SJSA1 (cell line): Measurements from ENCODE around the gene IQCE. TPM values are rescaled to one million over a fixed set of nuclear protein-coding genes. Genes with fewer than 3 reads are reported as not detected.

Experiments
- DNase-seq, 2 experiments: peaks; one replicate each; pipeline ENCODE4 v3.0.0-alpha.2; 2015 to 2020; ENCODE audit warnings: low spot score in 2 of 2, low read depth in 1 of 2
- H3K27ac ChIP-seq: fragments of 250-450 bp; sonication (Bioruptor Pico); 2 replicates; pipeline ENCODE4 v1.5.1; 2020; ENCODE audit warnings: mild to moderate bottlenecking, moderate library complexity
- H3K27me3 ChIP-seq: fragments of 250-450 bp; sonication (Bioruptor Pico); replicated peaks from 2 replicates; pipeline ENCODE4 v1.5.1; 2020; ENCODE audit warnings: mild to moderate bottlenecking, moderate library complexity
- H3K36me3 ChIP-seq: fragments of 250-450 bp; sonication (Bioruptor Pico); 2 replicates; pipeline ENCODE4 v1.5.1; 2020; ENCODE audit warnings: mild to moderate bottlenecking
- H3K4me1 ChIP-seq: fragments of 250-450 bp; sonication (Bioruptor Pico); replicated peaks from 2 replicates; pipeline ENCODE4 v1.6.1; 2021; ENCODE audit warnings: mild to moderate bottlenecking
- H3K4me3 ChIP-seq: fragments of 250-450 bp; sonication (Bioruptor Pico); 2 replicates; pipeline ENCODE4 v1.5.1; 2020; ENCODE audit warnings: mild to moderate bottlenecking
- H3K9me3 ChIP-seq: fragments of 250-450 bp; sonication (Bioruptor Pico); replicated peaks from 2 replicates; pipeline ENCODE4 v1.5.1; 2020; ENCODE audit warnings: mild to moderate bottlenecking
- total RNA-seq: library from RNA; depleted of rRNA; stranded (reverse); fragments of >200 nt; shearing (Covaris generic); gene quantifications from 2 replicates; pipeline ENCODE4 v1.2.3, GENCODE V29; 2014; rRNA removed

The IQCE gene, protein sequence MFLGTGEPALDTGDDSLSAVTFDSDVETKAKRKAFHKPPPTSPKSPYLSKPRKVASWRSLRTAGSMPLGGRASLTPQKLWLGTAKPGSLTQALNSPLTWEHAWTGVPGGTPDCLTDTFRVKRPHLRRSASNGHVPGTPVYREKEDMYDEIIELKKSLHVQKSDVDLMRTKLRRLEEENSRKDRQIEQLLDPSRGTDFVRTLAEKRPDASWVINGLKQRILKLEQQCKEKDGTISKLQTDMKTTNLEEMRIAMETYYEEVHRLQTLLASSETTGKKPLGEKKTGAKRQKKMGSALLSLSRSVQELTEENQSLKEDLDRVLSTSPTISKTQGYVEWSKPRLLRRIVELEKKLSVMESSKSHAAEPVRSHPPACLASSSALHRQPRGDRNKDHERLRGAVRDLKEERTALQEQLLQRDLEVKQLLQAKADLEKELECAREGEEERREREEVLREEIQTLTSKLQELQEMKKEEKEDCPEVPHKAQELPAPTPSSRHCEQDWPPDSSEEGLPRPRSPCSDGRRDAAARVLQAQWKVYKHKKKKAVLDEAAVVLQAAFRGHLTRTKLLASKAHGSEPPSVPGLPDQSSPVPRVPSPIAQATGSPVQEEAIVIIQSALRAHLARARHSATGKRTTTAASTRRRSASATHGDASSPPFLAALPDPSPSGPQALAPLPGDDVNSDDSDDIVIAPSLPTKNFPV
- total RNA-seq = 10.9 and 16.1 TPM in 2 replicates

- Histone ChIP-seq H3K4me1 (peaks cover 23% of the 10 kb centered on the region), H3K4me3 (peak within 1 kb of the TSS; percentile 98), H3K9me3 (peaks cover 4% of the 10 kb centered on the region; the same call in 1 of the 2 replicates), H3K27ac (peak within 1 kb of the TSS; percentile 41), H3K27me3 (no peaks in the 10 kb centered on the region), H3K36me3 (peaks cover 13% of the 10 kb centered on the region)
- DNase-seq = peak; percentile 84 to 94
Observed at GRCh38 chr7:2558629-2559282, at the start of gene IQCE. IQCE (plus strand) TSS chr7:2558979; CDS start chr7:2559182, 203 bp downstream.

DNA sequence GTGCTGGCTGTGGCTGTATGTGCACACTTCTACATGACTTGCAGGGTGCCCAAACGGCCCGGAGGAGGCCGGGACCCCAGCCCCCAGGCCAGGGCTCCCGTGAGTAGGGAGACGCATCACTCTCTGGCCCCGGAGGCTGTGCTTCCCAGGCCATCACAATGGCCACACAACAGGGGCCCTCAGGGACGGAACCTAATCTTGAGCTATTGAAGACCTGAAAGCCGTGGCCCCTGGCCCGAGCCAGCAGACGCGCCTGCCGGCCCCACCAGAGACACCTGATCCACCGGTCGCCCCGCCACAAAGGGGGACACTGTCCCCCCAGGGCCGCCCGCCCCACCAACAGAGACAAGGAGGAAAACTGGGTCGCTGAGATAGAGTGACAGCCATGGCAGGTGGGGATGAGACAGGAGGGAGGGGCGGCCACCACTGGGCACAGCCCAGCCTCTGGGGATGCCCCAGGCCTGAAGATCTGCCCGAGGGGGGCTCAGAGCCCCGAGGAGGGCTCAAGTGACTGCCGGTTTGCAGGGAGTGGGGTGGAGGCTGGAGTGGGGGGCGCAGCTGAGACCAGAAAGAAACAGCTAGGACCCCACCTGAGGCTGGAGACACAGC lies 49.4 kb upstream of the IQCE start:
- Histone ChIP-seq H3K4me3 (no peak overlapping the region), H3K9me3 (no peaks in the 10 kb centered on the region), H3K36me3 (no peaks in the 10 kb centered on the region), H3K27ac (no peak overlapping the region), H3K27me3 (no peaks in the 10 kb centered on the region), H3K4me1 (peaks cover 11% of the 10 kb centered on the region)
- DNase-seq = no peak

- DNase-seq = no peak
- no peaks in the 10 kb centered on the region for H3K27me3 ChIP-seq
- peaks cover 11% of the 10 kb centered on the region for H3K4me1 ChIP-seq
- no peak overlapping the region for H3K4me3 ChIP-seq
- no peak overlapping the region for H3K27ac ChIP-seq
- H3K9me3 ChIP-seq = no peaks in the 10 kb centered on the region
- H3K36me3 ChIP-seq = no peaks in the 10 kb centered on the region
Observed at GRCh38 chr7:2510130-2510776, 48.5 kb upstream of the IQCE start.

- Histone ChIP-seq H3K9me3 (no peaks in the 10 kb centered on the region), H3K4me1 (peaks cover 16% of the 10 kb centered on the region)
- DNase-seq = no peak
Observed at GRCh38 chr7:2510909-2511768, 47.6 kb upstream of the IQCE start.

GRCh38 chr7:2511769-2512168 lies 47.0 kb upstream of the IQCE start:
- H3K4me3 ChIP-seq = no peak overlapping the region
- no peak for DNase-seq
- peaks cover 22% of the 10 kb centered on the region for H3K4me1 ChIP-seq
- H3K27ac ChIP-seq = no peak overlapping the region
- H3K9me3 ChIP-seq = no peaks in the 10 kb centered on the region
- H3K36me3 ChIP-seq = no peaks in the 10 kb centered on the region
- H3K27me3 ChIP-seq = no peaks in the 10 kb centered on the region

More at GRCh38 chr7:2510909-2511768, 47.6 kb upstream of the IQCE start:
- no peak overlapping the region for H3K4me3 ChIP-seq
- no peaks in the 10 kb centered on the region for H3K27me3 ChIP-seq
- no peaks in the 10 kb centered on the region for H3K36me3 ChIP-seq
- no peak overlapping the region for H3K27ac ChIP-seq

DNA sequence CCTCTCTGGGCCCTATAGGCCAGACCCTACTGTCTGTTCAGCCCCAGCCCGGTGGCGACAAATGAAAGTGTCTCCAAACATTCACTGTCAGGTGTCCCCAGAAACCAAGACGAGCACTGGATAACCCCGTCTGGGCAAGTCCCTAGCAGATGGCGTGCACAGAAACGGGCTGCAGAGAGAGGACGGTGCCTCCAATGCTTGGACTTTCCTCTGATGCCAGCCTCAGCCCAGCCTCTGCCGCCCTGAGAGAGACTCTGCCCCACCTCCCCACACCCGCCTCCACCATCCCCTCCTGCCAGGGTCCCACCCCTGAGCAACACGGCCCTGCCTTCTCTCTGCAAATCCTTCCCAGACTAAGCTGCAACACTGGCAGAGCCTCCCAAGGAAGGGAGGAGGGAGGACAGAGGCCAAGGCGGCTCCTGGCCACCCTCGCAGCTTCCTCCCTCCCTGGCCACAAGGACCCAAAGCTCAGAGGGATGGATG lies 46.6 kb upstream of the IQCE start:
- Histone ChIP-seq H3K9me3 (no peaks in the 10 kb centered on the region), H3K27ac (no peak overlapping the region), H3K36me3 (no peaks in the 10 kb centered on the region), H3K27me3 (no peaks in the 10 kb centered on the region), H3K4me3 (no peak overlapping the region), H3K4me1 (peaks cover 27% of the 10 kb centered on the region)
- no peak for DNase-seq

GRCh38 chr7:2512713-2513112 lies 46.1 kb upstream of the IQCE start:
- Histone ChIP-seq H3K9me3 (no peaks in the 10 kb centered on the region), H3K27ac (no peak overlapping the region), H3K36me3 (no peaks in the 10 kb centered on the region), H3K27me3 (no peaks in the 10 kb centered on the region), H3K4me3 (no peak overlapping the region), H3K4me1 (peaks cover 32% of the 10 kb centered on the region)
- DNase-seq = no peak

DNA sequence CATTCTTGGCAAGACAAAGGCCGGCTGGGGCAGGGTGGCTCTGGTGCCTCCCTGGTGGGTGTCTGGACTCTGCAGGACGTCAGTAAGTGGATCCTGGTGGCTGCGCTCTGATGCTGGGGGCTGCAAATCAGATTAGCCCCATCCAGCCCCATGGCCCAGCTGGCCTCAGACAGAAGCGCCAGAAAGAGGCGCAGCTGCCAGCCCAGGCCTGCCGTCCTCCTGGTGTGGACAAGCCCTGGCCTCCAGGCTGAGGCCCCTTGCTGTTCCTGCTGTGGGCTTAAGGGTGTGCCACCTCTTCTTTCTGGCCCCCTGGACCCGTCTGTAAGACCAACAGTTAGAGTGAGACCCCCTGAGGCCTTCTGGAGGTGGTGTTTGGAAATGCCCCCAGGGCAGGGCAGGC lies 45.1 kb upstream of the IQCE start:
- H3K9me3 ChIP-seq = no peaks in the 10 kb centered on the region
- H3K36me3 ChIP-seq = no peaks in the 10 kb centered on the region
- H3K27ac ChIP-seq = no peak overlapping the region
- H3K27me3 ChIP-seq = no peaks in the 10 kb centered on the region
- no peak overlapping the region for H3K4me3 ChIP-seq
- H3K4me1 ChIP-seq = peaks cover 32% of the 10 kb centered on the region
- no peak for DNase-seq

GRCh38 chr7:2514473-2515423 lies 44.0 kb upstream of the IQCE start:
- no peaks in the 10 kb centered on the region for H3K27me3 ChIP-seq
- no peaks in the 10 kb centered on the region for H3K9me3 ChIP-seq
- no peak overlapping the region for H3K27ac ChIP-seq

GRCh38 chr7:2515424-2516193 lies 43.2 kb upstream of the IQCE start:
- Histone ChIP-seq H3K9me3 (no peaks in the 10 kb centered on the region), H3K4me3 (no peak overlapping the region), H3K4me1 (peaks cover 42% of the 10 kb centered on the region), H3K36me3 (no peaks in the 10 kb centered on the region), H3K27ac (no peak overlapping the region), H3K27me3 (no peaks in the 10 kb centered on the region)
- no peak for DNase-seq

More at GRCh38 chr7:2514473-2515423, 44.0 kb upstream of the IQCE start:
- no peak for DNase-seq
- Histone ChIP-seq H3K4me1 (peaks cover 35% of the 10 kb centered on the region), H3K4me3 (no peak overlapping the region), H3K36me3 (no peaks in the 10 kb centered on the region)

DNA sequence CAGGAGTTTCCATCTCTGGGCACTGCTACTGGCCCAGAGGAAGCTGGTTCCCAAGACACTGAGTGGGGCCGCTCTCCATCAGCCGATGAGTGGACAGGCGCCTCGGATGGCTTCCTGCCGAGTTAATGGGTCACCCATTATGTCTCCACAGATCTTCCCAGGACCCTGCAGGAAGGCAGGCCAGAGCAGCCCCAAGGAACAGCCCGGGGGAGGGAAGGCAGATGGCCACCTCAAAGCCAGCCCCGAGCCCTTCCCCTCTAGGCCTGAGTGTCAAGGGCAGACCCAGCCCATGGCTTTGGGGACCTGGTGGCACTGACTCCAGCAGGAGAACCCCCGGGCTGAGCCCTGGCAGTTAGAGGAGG lies 42.6 kb upstream of the IQCE start:
- H3K4me1 ChIP-seq = peaks cover 43% of the 10 kb centered on the region

More for the DNA sequence above, 42.6 kb upstream of the IQCE start:
- DNase-seq = no peak
- Histone ChIP-seq H3K9me3 (no peaks in the 10 kb centered on the region), H3K36me3 (no peaks in the 10 kb centered on the region), H3K27ac (no peak overlapping the region; the same call in 1 of the 2 replicates), H3K4me3 (no peak overlapping the region), H3K27me3 (no peaks in the 10 kb centered on the region)
